Stimulated activated CD8-positive, alpha-beta memory T cell treated with anti-CD3 and anti-CD28 coated beads, Interleukin-7, amount 100 ng/mL, for 24 hours (primary cell): ENCODE measurements around the gene SOCS3.

Source experiments
- DNase-seq: peaks from one replicate; pipeline ENCODE4 v3.0.0-alpha.2; 2020; ENCODE audit warnings: low read depth

SOCS3 gene

DNA sequence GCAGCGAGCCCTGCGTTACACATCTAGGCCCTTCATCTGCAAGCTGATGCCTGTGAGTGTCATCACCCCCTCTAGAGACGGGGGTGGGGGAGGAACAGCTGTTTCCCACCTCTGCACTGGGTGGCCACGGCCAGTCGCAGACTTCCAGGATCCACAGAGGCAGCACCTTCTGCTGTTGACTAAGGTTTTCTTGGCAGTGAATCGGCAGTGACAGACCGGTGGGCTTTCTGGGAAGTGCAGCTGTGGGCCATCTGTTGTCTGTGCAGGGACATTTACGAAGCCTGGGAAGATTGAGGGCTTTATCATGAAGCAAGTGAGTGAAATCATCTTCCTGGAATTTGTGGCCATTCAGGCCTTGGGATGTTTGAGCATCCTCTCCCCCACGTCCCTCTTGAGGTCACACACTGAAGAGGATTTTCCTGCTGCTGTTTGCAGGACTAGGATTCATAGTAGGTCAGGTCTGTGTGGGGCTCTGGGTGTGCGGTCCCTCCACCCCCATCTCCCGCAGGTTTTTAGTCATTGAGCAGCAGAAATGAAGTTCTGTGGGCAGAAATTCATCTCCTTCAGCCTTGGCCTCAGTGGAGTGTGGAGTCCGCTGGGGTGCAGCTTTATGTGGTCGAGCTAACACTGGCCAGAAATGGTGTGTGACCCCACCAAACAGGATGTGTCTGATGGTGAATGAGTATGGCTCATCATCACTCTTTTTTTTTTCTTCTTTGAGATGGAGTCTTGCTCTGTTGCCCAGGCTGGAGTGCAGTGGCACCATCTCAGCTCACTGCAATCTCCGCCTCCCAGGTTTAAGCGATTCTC is 30.6 kb upstream of the SOCS3 start:
- DNase-seq: no peak

- no peak for DNase-seq
These were observed 28.4 kb upstream of the SOCS3 start for GRCh38 chr17:78387977-78388941.

- DNase-seq: no peak
These were observed 24.8 kb upstream of the SOCS3 start for GRCh38 chr17:78384479-78385175.

GRCh38 chr17:78383725-78384471 is 24.0 kb upstream of the SOCS3 start:
- no peak for DNase-seq

GRCh38 chr17:78381601-78382232 is 21.8 kb upstream of the SOCS3 start:
- no peak for DNase-seq

GRCh38 chr17:78380370-78380769 is 20.5 kb upstream of the SOCS3 start:
- DNase-seq: no peak

DNA sequence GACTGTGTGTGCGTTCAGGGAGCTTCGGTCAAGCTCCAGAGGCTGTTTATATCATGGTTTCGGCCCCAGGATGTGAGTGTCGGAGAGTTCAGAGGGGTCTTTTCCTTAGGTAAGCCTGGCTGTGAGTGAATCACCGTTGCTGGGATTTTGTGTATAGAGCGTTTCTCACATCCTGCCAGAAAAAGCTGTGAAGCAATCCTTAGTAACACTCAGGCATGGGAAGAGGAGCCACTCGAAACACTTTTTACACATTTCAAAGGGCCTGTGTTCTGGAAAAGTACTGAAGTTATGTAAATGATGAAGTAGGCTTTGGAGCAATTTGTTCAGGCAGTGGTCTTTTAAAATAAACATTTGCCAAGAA is 19.2 kb upstream of the SOCS3 start:
- DNase-seq: no peak

DNA sequence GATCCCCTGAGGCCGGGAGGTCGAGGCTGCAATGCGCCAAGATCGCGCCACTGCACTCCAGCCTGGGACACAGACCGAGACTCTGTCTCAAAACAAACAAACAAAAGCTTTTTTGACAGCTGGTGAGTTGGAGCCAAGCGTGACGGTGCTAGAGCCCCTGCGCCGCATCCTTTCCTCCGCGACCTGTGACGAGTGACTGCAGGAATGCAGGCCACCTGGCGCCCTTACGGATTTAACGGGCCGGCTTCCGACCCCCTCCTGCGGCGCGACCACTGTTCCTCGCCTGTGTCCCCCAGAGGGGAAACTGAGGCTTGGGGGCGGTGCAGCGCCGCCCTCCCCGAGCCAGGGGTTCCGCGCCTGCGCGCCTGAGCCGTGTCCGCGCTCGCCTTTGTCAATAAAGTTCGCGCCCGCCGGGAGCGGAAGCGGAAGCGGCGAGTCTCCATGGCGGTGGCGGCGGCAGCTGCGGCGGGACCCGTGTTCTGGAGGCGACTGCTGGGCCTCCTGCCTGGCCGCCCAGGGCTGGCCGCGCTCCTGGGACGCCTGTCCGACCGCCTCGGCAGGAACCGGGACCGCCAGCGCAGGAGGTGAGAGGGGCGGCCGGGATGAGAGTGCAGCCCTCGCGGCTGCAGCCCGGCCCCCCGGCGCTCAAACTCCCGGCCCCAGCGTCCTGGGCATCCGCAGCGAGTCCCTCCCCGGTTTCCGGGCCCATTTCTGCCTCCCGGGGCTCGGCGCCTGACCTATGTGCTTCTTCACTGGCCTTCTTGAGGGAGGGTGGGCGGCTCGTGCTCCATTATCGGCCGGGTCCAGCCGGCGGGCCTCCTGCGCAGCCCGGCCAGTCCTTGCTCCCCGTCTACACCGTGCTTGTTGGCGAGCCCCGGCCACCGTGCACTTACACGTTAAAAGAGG is 18.6 kb upstream of the SOCS3 start, which contains the start of gene PGS1:
Gene PGS1, plus strand, starts transcription at position 425 of the 906 bp plus-strand sequence. Its CDS starts 17 bp downstream, at position 442.
- peak; percentile 58 for DNase-seq

DNA sequence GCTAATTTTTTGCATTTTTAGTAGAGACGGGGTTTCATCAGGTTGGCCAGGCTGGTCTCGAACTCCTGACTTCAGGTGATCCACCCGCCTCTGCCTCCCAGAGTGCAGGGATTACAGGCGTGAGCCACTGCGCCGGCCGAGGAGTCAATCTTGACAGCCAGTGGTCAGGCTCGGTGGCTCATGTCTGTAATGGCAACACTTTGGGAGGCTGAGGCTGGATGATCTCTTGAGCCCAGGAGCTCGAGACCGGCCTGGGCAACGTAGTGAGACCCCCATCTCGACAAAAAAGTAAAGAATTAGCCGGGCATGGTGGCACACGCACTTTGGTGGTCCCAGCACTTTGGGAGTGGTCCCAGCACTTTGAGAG is 18.0 kb upstream of the SOCS3 start:
- no peak for DNase-seq

- no peak for DNase-seq
These were observed 16.3 kb upstream of the SOCS3 start for GRCh38 chr17:78376161-78376560.

DNA sequence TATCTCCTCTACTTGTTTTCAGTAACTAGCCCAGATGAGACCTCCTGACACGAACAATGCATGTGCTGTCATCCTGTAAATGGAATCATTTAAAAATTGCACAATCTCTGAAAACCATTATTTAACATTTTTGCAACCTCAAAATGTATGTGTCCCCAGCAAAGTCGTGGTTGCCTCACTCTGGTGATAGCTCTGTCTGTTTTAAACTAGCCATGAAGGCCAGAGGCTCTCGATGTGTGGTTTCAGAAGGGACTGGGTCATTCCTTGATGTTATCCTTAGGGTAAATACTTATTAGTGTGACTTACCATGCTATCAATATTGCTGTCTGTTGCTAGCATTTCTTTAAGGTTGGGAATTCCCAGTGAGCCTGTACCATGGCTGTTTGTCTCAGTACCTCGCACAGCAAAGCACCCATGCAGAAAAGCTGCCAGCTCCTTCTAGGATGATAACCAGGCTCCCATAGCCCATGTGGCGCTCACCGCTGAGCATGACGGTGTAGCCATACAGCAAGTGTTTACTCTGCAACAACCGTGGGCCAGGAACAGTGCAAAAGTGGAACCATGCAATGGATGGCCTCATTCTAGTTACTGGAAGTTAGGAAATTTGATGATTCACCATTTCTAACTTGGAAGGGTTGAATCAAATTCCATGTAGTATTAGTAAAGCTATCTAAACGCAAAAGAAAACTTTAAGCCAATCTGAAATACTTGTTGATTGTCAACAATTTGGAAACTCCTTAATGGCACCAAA is 15.7 kb upstream of the SOCS3 start:
- no peak for DNase-seq

DNA sequence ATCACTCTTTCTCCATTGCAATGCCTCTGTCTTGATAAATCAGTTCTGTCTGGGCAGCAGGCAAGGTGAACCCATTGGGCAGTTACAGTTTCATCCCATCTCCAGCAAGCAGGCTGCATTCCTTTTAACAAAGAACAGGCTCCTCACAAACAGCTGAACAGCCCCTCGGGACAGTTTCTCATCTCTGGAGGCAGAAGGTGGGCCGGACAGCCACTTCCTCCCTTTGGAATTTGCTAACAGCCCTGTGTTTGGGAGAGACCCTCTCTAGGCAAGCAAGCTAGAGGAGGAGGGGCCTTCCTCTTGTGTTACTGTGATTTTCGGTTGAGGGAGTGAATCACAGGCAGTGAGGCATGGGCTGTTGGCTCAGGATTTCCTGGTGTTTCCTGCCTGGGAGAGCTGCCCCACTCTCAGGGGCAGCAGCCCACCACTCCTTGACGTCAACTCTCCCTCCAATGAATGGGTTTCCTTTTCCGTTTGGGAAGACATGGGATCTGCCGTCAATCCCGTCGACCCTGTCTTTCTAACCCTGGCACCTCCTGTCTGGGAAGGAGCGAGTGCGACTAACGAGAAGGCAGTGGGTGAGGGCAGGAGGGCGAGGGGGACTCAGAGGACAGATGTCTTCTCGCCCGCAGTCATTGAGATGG is 14.9 kb upstream of the SOCS3 start:
- DNase-seq: no peak

- DNase-seq: no peak
These were observed 14.3 kb upstream of the SOCS3 start for GRCh38 chr17:78374189-78374588.

- no peak for DNase-seq
These were observed 13.0 kb upstream of the SOCS3 start for GRCh38 chr17:78372841-78373240.

GRCh38 chr17:78371056-78371455 is 11.2 kb upstream of the SOCS3 start:
- DNase-seq: no peak

DNA sequence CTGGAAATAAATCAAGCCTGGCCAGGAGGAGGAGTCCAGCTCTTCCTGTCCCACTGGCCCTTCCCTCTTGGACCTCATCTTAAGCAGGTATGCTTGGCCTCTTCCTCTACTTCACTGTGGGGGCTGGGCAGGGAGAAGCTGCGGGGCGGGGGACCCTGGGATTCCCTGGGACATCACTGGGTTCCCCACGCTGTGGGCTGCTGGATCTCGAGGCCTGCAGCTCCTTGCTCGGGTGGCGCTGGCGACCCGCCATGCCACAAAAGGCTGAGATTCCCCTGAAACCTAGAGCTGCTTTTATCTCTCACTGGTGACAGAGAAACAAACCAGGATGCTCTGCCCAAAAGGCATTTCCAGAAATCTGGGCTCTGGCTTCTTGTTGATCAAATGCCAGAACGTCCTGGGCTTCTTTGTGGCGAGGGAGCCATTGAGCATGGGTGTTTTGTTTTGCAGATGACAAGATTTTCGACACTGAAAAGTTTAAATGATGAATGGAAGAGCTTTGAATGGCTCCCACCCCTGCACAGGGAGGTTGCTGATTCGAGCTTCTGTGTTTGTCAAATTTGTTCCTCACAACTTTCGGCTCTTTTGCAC is 10.0 kb upstream of the SOCS3 start:
- DNase-seq: no peak

DNA sequence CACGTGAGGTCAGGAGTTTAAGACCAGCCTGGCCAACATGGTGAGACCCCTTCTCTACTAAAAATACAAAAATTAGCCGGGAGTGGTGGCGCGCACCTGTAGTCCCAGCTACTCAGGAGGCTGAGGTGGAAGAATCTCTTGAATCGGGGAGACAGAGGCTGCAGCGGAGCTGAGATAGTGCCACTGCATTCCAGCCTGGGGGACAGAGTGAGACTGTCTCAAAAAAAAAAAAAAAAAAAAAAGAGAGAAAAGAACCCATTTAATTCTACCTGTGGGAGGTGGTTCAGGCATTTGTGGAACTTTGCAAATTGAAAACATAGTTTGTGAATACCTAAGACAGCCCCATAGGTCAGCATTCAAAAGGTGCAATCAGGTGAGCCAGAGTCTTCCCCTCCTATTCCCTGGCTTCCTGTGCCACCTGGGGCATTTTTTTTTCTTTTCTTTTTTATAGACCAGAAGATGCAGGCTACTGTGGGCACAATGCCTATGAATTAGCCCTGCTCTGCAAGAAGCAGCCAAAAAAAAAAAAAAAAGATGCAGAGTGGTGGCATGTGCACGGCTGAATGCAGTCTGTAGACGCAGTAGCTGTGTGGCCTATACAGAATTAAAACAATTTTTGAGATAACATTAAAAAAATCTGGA is 9.1 kb upstream of the SOCS3 start:
- no peak for DNase-seq

GRCh38 chr17:78368348-78368747 is 8.5 kb upstream of the SOCS3 start:
- no peak for DNase-seq
